GM19240 (cell line): ENCODE measurements around the gene SART3.
"Not testable (repeated sequence)": the region's sequence is repeated elsewhere in the genome, so short reads cannot be mapped to it uniquely, and the experiment has no call there.

ENCODE experiments used
- DNase-seq: peaks from one replicate; pipeline ENCODE4 v3.0.0; 2011; ENCODE audit warnings: low spot score; ENCODE audit not compliant: insufficient read length

SART3 gene

GRCh38 chr12:108597559-108598471 is 36.8 kb upstream of the SART3 start, which contains the start of gene TMEM119:
TSS of gene TMEM119 (minus strand) at chr12:108598084. CDS start at chr12:108592383, 5,701 bp downstream.
- no peak for DNase-seq

GRCh38 chr12:108596854-108597558 is 36.0 kb upstream of the SART3 start:
- DNase-seq = no peak

- DNase-seq = no peak
These were observed 35.0 kb upstream of the SART3 start for GRCh38 chr12:108595711-108596647.

GRCh38 chr12:108594960-108595710 is 34.2 kb upstream of the SART3 start:
- no peak for DNase-seq

- DNase-seq = no peak
These were observed 33.4 kb upstream of the SART3 start for GRCh38 chr12:108594323-108594903.

- no peak for DNase-seq
These were observed 31.3 kb upstream of the SART3 start for GRCh38 chr12:108592033-108592909.

GRCh38 chr12:108591267-108591980 is 30.5 kb upstream of the SART3 start:
- DNase-seq = no peak

GRCh38 chr12:108590463-108590862 is 29.5 kb upstream of the SART3 start:
- DNase-seq = not testable (repeated sequence)

GRCh38 chr12:108589840-108590229 is 28.9 kb upstream of the SART3 start:
- DNase-seq = no peak

- no peak for DNase-seq
These were observed 28.3 kb upstream of the SART3 start for GRCh38 chr12:108589028-108589839.

GRCh38 chr12:108587826-108588225 is 26.9 kb upstream of the SART3 start:
- DNase-seq = no peak

- DNase-seq = no peak
These were observed 25.3 kb upstream of the SART3 start for GRCh38 chr12:108586306-108586705.

- no peak for DNase-seq
These were observed 24.9 kb upstream of the SART3 start for GRCh38 chr12:108585864-108586263.

GRCh38 chr12:108584456-108585065 is 23.6 kb upstream of the SART3 start:
- DNase-seq = no peak

- no peak for DNase-seq
These were observed 23.0 kb upstream of the SART3 start for GRCh38 chr12:108583991-108584390.

- DNase-seq = no peak
These were observed 22.2 kb upstream of the SART3 start for GRCh38 chr12:108582978-108583770.
